ENCODE data around the gene MAGIX. TPM values are rescaled to one million over a fixed set of nuclear protein-coding genes. Genes with fewer than 3 reads are reported as not detected.
"Not testable (repeated sequence)": the region's sequence is repeated elsewhere in the genome, so short reads cannot be mapped to it uniquely, and the experiment has no call there.

Gene MAGIX
- total and polyA plus RNA-seq, 2 experiments from 2014 or later = 6.5 to 7.1 TPM

DNA sequence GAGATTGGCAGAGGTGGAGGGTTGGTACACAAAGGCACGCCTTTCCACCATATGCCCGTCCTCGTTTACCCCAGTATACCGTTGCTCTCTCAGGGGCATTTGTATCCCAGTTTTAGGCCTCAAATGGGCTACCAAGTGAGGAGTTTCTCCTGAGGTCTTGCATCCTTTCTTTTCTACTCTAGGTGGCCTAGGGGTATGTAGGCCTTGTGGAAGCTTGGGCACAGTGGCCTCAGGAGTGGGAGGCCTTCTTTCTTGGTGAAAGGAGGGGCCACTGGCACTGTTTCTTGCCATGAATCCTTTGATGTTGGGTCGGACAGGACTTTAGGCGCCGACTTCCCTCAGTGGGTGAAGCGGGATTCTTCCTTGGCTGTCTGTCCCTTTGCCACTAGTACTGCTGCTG, 15.3 kb upstream of the MAGIX start:
- Histone ChIP-seq H3K27me3 (no peaks in the 10 kb centered on the region), H4K20me1 (ENCODE audit: insufficient read depth, poor library complexity, severe bottlenecking) (no peaks in the 10 kb centered on the region), H3K79me2 (no peaks in the 10 kb centered on the region), H3K27ac (no peak overlapping the region), H3K4me3 (no peak overlapping the region), H3K9me3 (ENCODE audit: low read depth) (no peaks in the 10 kb centered on the region), H3K4me2 (no peak overlapping the region), H3K9me2 (replicated peaks; ENCODE audit: insufficient read depth) (no peaks in the 10 kb centered on the region), H3K4me1 (ENCODE audit: insufficient read depth) (no peaks in the 10 kb centered on the region), H2AFZ (no peak overlapping the region), H3K36me3 (replicated peaks; ENCODE audit: insufficient read depth, low read depth) (no peaks in the 10 kb centered on the region)
- 88% methylated on average over 8 of the region's 8 CpGs for WGBS (ENCODE audit: low lambda C conversion rate, missing lambda C conversion rate)
- no peak for TF ChIP-seq EZH2 (IDR thresholded peaks at IDR 0.05; ENCODE audit: borderline replicate concordance)
- TF ChIP-seq, protein P1, sequence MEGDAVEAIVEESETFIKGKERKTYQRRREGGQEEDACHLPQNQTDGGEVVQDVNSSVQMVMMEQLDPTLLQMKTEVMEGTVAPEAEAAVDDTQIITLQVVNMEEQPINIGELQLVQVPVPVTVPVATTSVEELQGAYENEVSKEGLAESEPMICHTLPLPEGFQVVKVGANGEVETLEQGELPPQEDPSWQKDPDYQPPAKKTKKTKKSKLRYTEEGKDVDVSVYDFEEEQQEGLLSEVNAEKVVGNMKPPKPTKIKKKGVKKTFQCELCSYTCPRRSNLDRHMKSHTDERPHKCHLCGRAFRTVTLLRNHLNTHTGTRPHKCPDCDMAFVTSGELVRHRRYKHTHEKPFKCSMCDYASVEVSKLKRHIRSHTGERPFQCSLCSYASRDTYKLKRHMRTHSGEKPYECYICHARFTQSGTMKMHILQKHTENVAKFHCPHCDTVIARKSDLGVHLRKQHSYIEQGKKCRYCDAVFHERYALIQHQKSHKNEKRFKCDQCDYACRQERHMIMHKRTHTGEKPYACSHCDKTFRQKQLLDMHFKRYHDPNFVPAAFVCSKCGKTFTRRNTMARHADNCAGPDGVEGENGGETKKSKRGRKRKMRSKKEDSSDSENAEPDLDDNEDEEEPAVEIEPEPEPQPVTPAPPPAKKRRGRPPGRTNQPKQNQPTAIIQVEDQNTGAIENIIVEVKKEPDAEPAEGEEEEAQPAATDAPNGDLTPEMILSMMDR (IDR thresholded peaks at IDR 0.05; ENCODE audit: poor library complexity) = no peak
- no peak for TF ChIP-seq EZH2phosphoT487 (IDR thresholded peaks at IDR 0.05; ENCODE audit: low read depth, severe bottlenecking, unreplicated experiment)
- no peak for DNase-seq (ENCODE audit: low spot score)

DNA sequence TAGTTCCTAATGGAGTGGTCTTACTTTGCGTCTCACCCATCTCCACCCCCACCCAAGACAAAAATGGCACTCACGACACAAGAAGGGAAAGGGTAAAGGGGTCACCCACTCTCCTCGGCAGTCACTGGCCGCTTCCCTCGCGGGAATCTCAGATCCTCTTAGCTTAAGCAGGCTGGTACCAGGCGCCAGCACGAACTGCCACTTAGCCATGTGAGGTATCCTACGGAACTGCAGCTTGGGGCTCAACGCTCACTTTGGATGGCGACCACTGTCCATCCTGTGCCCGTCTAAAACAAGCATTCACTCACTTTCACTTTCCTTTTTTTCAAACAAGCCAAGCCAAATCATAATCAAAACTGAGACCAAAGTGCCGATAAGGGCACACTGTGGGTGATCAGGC, 14.6 kb upstream of the MAGIX start:
- Histone ChIP-seq H3K4me3 (no peak overlapping the region), H2AFZ (no peak overlapping the region), H3K36me3 (replicated peaks; ENCODE audit: insufficient read depth, low read depth) (no peaks in the 10 kb centered on the region), H4K20me1 (ENCODE audit: insufficient read depth, poor library complexity, severe bottlenecking) (no peaks in the 10 kb centered on the region), H3K4me1 (ENCODE audit: insufficient read depth) (no peaks in the 10 kb centered on the region), H3K27ac (peak overlapping the region; percentile 91), H3K9me3 (ENCODE audit: low read depth) (no peaks in the 10 kb centered on the region), H3K79me2 (no peaks in the 10 kb centered on the region), H3K9me2 (replicated peaks; ENCODE audit: insufficient read depth) (no peaks in the 10 kb centered on the region), H3K4me2 (no peak overlapping the region), H3K27me3 (no peaks in the 10 kb centered on the region)
- DNase-seq (ENCODE audit: low spot score) = no peak
- TF ChIP-seq EZH2phosphoT487 (IDR thresholded peaks at IDR 0.05; ENCODE audit: low read depth, severe bottlenecking, unreplicated experiment) (no peak), EZH2 (IDR thresholded peaks at IDR 0.05; ENCODE audit: borderline replicate concordance) (no peak)
- TF ChIP-seq, protein P1 (IDR thresholded peaks at IDR 0.05; ENCODE audit: poor library complexity) = no peak
- WGBS (ENCODE audit: low lambda C conversion rate, missing lambda C conversion rate) = 87% methylated on average over 13 of the region's 13 CpGs

DNA sequence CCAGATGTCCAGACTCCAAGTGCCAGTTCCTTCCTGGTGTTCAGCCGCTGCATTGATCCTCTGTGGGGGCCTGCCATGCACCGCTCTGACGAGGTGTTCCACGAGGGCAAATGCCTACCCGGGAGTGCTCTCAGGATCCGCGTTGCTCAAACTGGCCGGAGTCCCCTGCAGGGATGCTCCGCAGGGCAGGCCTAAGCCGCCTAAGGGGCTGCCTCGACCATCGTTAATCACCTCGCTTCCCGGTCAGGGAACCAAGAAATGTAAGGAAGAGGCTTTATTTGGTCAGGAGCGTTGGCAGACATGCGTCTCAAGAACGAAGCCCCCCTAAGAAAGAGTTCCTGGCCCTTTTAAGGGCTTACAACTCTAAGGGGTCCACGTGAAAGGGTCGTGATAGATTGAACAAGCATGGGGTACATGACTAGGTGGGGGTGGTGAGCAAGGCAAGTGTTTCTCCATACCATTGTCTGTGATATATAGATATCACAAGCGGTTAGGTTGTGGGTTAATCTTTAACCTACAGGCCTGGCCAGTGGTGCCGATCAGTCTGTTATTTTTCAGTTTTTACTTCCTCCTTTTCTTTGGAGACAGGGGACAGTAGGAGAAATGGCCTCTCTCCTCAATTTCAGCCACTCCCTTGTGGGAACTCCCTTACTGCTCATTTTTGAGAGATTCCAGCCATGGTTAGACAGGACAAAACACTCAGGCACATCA, 14.0 kb upstream of the MAGIX start:
- H3K9me2 ChIP-seq (replicated peaks; ENCODE audit: insufficient read depth); H3K4me3 ChIP-seq; DNase-seq (ENCODE audit: low spot score); H3K9me3 ChIP-seq (ENCODE audit: low read depth); H4K20me1 ChIP-seq (ENCODE audit: insufficient read depth, poor library complexity, severe bottlenecking); H3K4me2 ChIP-seq; H3K4me1 ChIP-seq (ENCODE audit: insufficient read depth); H3K36me3 ChIP-seq (replicated peaks; ENCODE audit: insufficient read depth, low read depth); H3K79me2 ChIP-seq; H3K27me3 ChIP-seq: not testable (repeated sequence)
- Histone ChIP-seq H3K27ac (peak overlapping the region; percentile 91), H2AFZ (peak overlapping the region; percentile 33)
- WGBS (ENCODE audit: low lambda C conversion rate, missing lambda C conversion rate) = 84% methylated on average over 21 of the region's 21 CpGs

DNA sequence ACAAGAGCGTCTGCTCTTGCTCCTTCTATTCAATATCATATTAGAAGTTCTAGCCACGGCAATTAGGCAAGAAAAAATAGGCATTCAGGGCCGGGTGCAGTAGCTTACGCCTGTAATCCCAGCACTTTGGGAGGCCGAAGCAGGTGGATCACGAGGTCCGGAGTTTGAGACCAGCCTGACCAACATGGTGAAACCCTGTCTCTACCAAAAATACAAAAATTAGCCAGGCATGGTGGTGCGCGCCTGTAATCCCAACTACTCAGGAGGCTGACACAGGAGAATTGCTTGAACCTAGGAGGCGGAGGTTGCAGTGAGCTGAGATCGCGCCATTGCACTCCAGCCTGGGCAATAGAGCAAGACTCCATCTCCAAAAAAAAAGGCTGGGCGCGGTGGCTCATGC, 13.3 kb upstream of the MAGIX start:
- not testable (repeated sequence) for H3K79me2 ChIP-seq; H3K9me2 ChIP-seq (replicated peaks; ENCODE audit: insufficient read depth); H3K36me3 ChIP-seq (replicated peaks; ENCODE audit: insufficient read depth, low read depth); H3K4me3 ChIP-seq; H3K4me2 ChIP-seq; DNase-seq (ENCODE audit: low spot score); H3K27me3 ChIP-seq; H3K9me3 ChIP-seq (ENCODE audit: low read depth); H3K4me1 ChIP-seq (ENCODE audit: insufficient read depth); H4K20me1 ChIP-seq (ENCODE audit: insufficient read depth, poor library complexity, severe bottlenecking)
- H2AFZ ChIP-seq = peak overlapping the region; percentile 33
- WGBS (ENCODE audit: low lambda C conversion rate, missing lambda C conversion rate) = 94% methylated on average over 14 of the region's 14 CpGs
- peak overlapping the region; percentile 91 for H3K27ac ChIP-seq

Measured in hepatocyte (in vitro differentiated cells).